ENCODE measurements around the gene CACNG4. TPM values are rescaled to one million over a fixed set of nuclear protein-coding genes. Genes with fewer than 3 reads are reported as not detected.

Gene CACNG4
- total RNA-seq, 3 donors from 2014 or later = 0.07 to 0.47 (median 0.26) TPM

GRCh38 chr17:66988069-66988798 lies 23.7 kb downstream of the CACNG4 start:
- TF ChIP-seq, protein P1, sequence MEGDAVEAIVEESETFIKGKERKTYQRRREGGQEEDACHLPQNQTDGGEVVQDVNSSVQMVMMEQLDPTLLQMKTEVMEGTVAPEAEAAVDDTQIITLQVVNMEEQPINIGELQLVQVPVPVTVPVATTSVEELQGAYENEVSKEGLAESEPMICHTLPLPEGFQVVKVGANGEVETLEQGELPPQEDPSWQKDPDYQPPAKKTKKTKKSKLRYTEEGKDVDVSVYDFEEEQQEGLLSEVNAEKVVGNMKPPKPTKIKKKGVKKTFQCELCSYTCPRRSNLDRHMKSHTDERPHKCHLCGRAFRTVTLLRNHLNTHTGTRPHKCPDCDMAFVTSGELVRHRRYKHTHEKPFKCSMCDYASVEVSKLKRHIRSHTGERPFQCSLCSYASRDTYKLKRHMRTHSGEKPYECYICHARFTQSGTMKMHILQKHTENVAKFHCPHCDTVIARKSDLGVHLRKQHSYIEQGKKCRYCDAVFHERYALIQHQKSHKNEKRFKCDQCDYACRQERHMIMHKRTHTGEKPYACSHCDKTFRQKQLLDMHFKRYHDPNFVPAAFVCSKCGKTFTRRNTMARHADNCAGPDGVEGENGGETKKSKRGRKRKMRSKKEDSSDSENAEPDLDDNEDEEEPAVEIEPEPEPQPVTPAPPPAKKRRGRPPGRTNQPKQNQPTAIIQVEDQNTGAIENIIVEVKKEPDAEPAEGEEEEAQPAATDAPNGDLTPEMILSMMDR (IDR thresholded peaks at IDR 0.05) = no peak
- H3K9me3 ChIP-seq = no peaks in the 10 kb centered on the region
- no peak overlapping the region for H3K4me3 ChIP-seq
- no peak for ATAC-seq
- no peaks in the 10 kb centered on the region for H3K36me3 ChIP-seq (ENCODE audit: low read depth)
- DNase-seq = no peak
- no peaks in the 10 kb centered on the region for H3K4me1 ChIP-seq (ENCODE audit: low read depth)
- intact Hi-C loops (cut with DNase I, micrococcal nuclease) = no loop called here

DNA sequence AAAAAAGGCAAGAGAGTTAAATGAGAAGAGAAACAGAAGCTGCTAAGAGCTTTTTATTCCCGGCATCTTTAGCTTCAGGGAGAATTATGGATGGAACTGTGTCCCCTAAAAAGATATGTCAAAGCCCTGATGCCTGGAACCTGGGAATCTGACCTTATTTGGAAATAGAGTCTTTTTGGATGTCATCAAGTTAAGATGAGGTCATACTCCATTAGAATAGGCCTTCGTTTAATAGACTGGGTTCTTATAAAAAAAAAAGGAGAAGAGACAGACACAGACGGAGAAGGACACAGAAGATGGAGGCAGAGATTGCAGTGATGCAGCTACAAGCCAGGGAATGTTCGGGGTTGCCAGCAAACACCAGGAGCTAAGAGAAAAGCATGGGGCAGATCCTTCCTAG lies 24.6 kb downstream of the CACNG4 start:
- DNase-seq (no peak), ATAC-seq (no peak)
- intact Hi-C loops (cut with DNase I, micrococcal nuclease) = no loop called here
- H3K4me1 ChIP-seq (ENCODE audit: low read depth) = no peaks in the 10 kb centered on the region
- H3K36me3 ChIP-seq (ENCODE audit: low read depth) = no peaks in the 10 kb centered on the region
- no peak overlapping the region for H3K4me3 ChIP-seq
- H3K9me3 ChIP-seq = no peaks in the 10 kb centered on the region
- TF ChIP-seq, protein P1 (IDR thresholded peaks at IDR 0.05) = no peak

DNA sequence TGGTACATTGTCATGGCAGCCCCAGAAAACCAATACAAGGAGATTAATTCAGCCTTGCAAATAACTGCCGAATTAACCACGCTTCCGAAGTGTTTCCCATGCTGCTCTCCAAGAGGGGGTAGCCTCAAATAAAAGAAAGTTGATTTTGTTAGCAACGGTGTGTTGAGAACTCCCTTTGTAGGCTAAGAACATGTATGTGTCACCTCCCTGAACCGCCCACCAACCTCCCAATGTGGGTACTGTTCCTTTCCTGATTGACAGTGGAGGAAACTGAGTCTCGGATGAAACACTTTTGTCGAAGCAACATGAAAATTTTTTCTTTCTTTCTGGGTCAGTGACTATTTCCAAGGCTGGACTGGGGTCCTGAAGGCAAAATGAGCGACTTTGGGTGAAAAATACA lies 25.1 kb downstream of the CACNG4 start:
- no peak overlapping the region for H3K4me3 ChIP-seq
- no peak for ATAC-seq
- no peaks in the 10 kb centered on the region for H3K9me3 ChIP-seq
- DNase-seq = no peak
- no peaks in the 10 kb centered on the region for H3K36me3 ChIP-seq (ENCODE audit: low read depth)
- TF ChIP-seq, protein P1 (IDR thresholded peaks at IDR 0.05) = no peak
- H3K4me1 ChIP-seq (ENCODE audit: low read depth) = no peaks in the 10 kb centered on the region
- intact Hi-C loops (cut with DNase I, micrococcal nuclease) = no loop called here

DNA sequence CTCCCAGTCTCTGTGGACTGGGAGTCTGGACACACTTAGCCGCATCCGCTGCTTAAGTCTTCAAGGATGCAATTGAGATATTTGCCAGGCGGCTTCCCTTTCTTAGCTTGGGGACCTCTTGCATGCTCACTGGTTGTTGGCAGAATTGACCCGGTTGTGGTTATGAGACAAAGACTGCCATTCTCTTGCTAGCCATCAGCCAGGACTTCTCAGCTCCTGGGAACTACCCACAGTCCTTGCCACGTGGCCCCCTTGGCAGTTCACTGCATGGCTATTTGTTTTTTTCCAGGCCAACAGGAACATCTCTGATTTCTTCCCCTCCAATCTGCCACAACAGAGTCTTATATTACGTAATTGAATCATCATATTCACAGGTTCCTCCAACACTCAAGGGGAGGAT lies 25.5 kb downstream of the CACNG4 start:
- Histone ChIP-seq H3K4me1 (ENCODE audit: low read depth) (no peaks in the 10 kb centered on the region), H3K36me3 (ENCODE audit: low read depth) (no peaks in the 10 kb centered on the region), H3K4me3 (no peak overlapping the region), H3K9me3 (no peaks in the 10 kb centered on the region)
- intact Hi-C loops (cut with DNase I, micrococcal nuclease) = no loop called here
- no peak for ATAC-seq
- TF ChIP-seq, protein P1 (IDR thresholded peaks at IDR 0.05) = no peak
- no peak for DNase-seq

- H3K4me1 ChIP-seq (ENCODE audit: low read depth) = no peaks in the 10 kb centered on the region
- H3K9me3 ChIP-seq = no peaks in the 10 kb centered on the region
- no peak for ATAC-seq
- TF ChIP-seq, protein P1 (IDR thresholded peaks at IDR 0.05) = no peak
- H3K4me3 ChIP-seq = no peak overlapping the region
- no peak for DNase-seq
- intact Hi-C loops (cut with DNase I, micrococcal nuclease) = no loop called here
- no peaks in the 10 kb centered on the region for H3K36me3 ChIP-seq (ENCODE audit: low read depth)
Measured at GRCh38 chr17:66992911-66993442, 28.5 kb downstream of the CACNG4 start.

Data from mucosa of descending colon (tissue), 3 donors.